Middle frontal gyrus (tissue), 1 donor: ENCODE results near the gene TTC7B.

Experiments
- DNase-seq: peaks from one replicate; pipeline ENCODE4 v3.0.0-alpha.2; 2015; ENCODE audit warnings: low spot score; ENCODE audit errors: extremely low spot score

The TTC7B gene

GRCh38 chr14:90805662-90806540 is 10.3 kb downstream of the TTC7B start:
- DNase-seq = peak; percentile 26

- no peak for DNase-seq
Observed at GRCh38 chr14:90805084-90805391, 11.2 kb downstream of the TTC7B start.

- DNase-seq = no peak
Observed at GRCh38 chr14:90804292-90805083, 11.7 kb downstream of the TTC7B start.

- DNase-seq = no peak
Observed at GRCh38 chr14:90803249-90803648, 13.0 kb downstream of the TTC7B start.

- DNase-seq = no peak
Observed at GRCh38 chr14:90799420-90799819, 16.8 kb downstream of the TTC7B start.

- no peak for DNase-seq
Observed at GRCh38 chr14:90797919-90798318, 18.3 kb downstream of the TTC7B start.

- DNase-seq = no peak
Observed at GRCh38 chr14:90797451-90797850, 18.8 kb downstream of the TTC7B start.

- no peak for DNase-seq
Observed at GRCh38 chr14:90796329-90796728, 19.9 kb downstream of the TTC7B start.

- DNase-seq = no peak
Observed at GRCh38 chr14:90795744-90796143, 20.5 kb downstream of the TTC7B start.

GRCh38 chr14:90791486-90791885 is 24.7 kb downstream of the TTC7B start:
- DNase-seq = no peak

GRCh38 chr14:90788031-90788430 is 28.2 kb downstream of the TTC7B start:
- no peak for DNase-seq

GRCh38 chr14:90785876-90786450 is 30.3 kb downstream of the TTC7B start:
- no peak for DNase-seq

GRCh38 chr14:90785471-90785870 is 30.8 kb downstream of the TTC7B start:
- DNase-seq = peak; percentile 30

- DNase-seq = no peak
Observed at GRCh38 chr14:90784621-90785270, 31.5 kb downstream of the TTC7B start.

GRCh38 chr14:90783344-90783743 is 32.9 kb downstream of the TTC7B start:
- no peak for DNase-seq

- no peak for DNase-seq
Observed at GRCh38 chr14:90782892-90783291, 33.3 kb downstream of the TTC7B start.

GRCh38 chr14:90781876-90782275 is 34.4 kb downstream of the TTC7B start:
- DNase-seq = no peak

- DNase-seq = no peak
Observed at GRCh38 chr14:90781344-90781761, 34.9 kb downstream of the TTC7B start.

GRCh38 chr14:90780519-90780918 is 35.7 kb downstream of the TTC7B start:
- no peak for DNase-seq

- DNase-seq = no peak
Observed at GRCh38 chr14:90778571-90779255, 37.5 kb downstream of the TTC7B start.

- DNase-seq = no peak
Observed at GRCh38 chr14:90777830-90778485, 38.3 kb downstream of the TTC7B start.
